ENCODE data around the gene MYOG.

The MYOG gene

GRCh38 chr1:203085528-203086406 is at the start of gene MYOG:
MYOG (minus strand) TSS chr1:203086012; CDS start chr1:203085961, 51 bp downstream.
- no peak for DNase-seq (ENCODE audit: low read depth)

- DNase-seq (ENCODE audit: low read depth): peak; percentile 95
Observed at GRCh38 chr1:203133970-203134725, 48.3 kb upstream of the MYOG start.

DNA sequence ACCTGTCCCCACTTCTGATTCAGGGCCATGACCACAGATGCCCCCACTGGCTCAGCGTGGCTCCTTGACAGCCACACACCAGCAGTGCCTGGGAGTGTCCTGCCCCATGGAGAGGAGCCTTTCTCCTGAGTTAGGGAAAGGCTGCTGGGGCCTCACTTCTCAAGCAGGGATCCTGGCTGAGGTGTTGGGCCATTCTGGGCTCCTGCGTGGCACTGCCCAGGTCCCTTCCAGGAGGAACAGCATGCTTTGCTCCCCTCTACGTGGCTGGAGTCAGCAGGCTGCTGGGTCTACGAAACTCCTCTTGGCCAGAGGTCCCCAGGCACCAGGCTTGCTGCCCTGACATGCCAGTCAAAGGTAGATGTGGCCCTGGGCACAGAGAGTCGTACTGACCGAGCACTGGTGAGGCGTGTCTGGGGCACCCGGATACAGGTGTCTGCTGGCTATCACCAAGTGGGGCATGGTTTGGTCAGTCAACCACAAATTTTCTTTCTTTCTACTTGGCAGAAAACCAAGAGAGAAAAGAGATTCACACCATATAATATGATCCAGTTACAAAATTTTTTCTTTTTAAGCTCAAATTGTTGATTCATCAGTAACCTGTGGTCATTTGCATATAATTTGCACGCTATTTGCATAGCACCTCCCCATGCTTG is 45.9 kb upstream of the MYOG start:
- no peak for DNase-seq (ENCODE audit: low read depth)

- no peak for DNase-seq (ENCODE audit: low read depth)
Observed at GRCh38 chr1:203130358-203130985, 44.7 kb upstream of the MYOG start.

DNA sequence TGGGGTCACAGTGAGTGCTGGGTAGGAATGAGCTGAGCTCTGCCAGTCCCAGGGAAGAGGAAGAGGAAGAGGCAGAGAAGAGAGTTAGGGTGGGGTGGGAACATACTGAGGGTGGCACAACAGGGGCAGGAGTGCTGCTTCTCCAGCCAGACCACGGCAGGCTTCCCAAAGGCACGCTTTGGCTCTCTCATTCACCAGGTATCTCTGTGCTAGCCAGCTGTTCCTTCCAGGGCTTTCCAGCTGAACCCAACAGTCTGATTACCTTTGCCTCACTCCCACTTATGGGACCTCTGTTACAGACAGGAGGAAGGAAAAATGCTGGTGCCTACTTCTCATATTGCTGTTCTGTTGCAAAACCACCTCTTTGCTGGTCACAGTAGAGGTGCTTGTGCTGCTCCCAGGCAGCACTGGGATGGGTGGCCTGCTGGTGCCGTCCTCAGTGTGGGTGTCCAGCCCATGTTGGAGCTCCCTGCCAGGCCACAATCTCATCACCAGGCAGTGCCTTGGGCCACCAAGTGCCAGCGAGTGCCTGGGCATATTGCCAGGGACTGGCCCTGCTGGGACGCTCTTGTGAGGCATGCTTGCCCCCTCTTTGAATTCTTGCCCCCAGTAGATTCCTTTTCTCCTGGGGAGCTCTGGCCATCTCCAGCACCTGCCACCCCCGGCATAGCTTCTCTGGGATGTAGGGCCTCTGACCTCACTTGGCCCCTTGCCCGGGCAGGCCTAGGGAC is 43.9 kb upstream of the MYOG start:
- DNase-seq (ENCODE audit: low read depth): no peak

DNA sequence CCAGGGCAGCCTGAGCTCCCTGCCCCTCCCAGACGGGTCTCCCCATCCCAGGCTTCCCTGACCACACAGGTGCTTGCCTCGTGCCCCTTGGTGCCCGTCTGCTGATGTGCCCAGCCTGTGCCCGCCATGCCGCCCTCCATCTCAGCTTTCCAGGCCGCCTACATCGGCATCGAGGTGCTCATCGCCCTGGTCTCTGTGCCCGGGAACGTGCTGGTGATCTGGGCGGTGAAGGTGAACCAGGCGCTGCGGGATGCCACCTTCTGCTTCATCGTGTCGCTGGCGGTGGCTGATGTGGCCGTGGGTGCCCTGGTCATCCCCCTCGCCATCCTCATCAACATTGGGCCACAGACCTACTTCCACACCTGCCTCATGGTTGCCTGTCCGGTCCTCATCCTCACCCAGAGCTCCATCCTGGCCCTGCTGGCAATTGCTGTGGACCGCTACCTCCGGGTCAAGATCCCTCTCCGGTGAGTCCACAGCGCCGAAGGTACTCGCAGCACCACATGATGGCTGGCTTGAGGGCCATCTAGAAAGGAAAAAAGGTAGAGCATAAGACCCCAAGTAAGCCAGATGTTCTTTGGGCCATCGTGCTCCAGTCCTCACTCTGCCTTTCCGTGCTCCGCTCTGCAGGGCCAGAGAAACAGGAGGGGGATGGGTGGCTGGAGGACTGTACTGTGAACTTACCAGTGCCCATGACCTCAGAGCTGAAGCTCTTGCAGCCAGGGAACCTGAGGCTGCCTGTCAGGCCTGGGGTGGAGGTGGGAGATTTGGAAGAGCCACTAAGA is 43.1 kb upstream of the MYOG start:
- no peak for DNase-seq (ENCODE audit: low read depth)

DNA sequence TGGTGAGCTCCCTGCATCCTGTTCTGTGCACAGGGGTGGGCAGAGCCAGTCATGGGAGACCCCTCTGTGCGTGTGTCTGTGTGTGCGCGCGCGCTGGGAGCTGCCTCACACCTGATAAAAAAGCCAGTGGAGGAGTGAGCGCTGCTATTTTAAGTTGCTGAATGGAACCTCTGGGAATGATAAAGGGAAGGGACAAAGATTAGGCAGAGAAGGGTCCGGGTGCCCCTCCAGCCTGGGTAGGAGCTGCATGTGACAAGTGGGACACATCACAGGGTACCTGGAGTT is 42.6 kb upstream of the MYOG start:
- no peak for DNase-seq (ENCODE audit: low read depth)

GRCh38 chr1:203127666-203128430 is 42.0 kb upstream of the MYOG start, which contains the start of gene ADORA1:
ADORA1 (plus strand) TSS chr1:203127726; CDS start chr1:203128842, 1,116 bp downstream.
- DNase-seq (ENCODE audit: low read depth): peak; percentile 51

DNA sequence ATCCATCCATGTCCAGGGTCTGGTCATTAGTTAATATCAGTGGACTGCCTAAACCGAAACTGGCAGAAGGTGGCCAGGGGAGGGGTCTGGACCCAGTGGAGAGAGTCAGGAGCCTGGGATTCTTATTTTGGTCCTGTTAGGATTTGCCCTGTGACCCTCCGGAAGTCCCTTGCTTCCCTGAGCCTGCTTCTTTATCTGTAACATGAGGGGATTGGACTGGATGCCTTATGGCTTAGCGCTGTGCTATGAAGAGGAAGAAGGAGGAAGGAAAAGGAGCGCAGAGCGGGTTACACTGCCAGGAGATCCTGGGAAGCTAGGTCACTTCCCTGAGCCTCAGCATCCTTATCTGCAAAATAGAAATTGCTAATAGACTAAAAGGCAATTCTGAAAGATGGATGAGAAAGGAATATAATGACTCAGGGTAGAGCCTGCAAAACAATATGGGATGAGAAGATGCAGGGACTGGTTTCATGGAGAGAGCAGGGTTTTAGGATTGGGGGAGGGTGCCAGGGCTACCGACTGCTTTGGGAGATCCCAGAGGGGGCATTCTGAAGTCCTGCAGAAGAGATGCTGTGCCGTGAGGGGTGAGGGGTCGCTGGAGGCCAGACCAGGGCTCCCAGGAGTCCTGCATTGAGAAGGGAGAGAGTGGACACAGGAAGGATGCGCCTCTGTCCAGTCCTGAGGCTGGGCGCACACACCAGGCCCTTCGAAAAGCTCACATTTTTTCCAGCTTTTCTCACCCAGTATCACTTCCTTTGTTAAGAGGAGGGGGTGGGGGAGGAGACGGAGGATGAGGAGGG is 41.3 kb upstream of the MYOG start:
- DNase-seq (ENCODE audit: low read depth): no peak

GRCh38 chr1:203126151-203126865 is 40.5 kb upstream of the MYOG start:
- DNase-seq (ENCODE audit: low read depth): peak; percentile 29

DNA sequence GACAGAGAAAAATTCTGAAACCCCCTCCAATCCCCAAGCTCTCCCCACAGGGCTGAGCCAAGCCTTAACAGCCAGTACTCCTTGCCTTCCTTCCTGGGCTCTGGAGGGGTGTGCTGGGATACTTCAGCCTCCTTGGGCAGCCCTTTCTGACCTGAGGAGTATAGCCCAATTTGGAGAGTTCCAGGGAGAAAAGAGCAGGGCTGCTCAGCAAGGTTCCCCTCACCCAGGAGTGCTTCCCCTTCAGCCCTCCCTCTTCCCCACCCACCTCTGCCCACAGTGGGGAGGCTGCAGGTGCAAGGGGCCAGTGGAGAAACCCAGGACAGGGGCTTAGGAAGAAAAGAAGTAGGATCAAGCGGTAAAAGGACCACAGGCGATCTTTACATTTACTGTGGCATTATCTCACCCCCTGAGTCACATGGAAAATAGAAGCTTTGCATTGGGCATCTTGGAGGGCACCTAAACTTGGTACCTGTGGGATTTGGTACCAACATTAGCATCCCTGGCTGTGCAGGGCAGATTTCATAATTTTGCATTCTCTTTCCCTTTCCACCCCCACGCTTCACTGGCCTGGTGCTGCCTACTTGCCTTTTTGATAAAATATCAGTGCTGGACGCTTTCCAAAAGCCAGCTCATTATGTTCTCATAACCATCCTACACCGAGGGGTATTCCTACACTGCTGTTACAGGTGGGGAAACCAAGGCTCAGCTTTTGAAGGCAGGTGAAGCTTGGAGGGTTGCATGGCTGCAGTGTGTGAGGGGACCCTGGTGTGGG is 38.9 kb upstream of the MYOG start:
- DNase-seq (ENCODE audit: low read depth): peak; percentile 74

DNA sequence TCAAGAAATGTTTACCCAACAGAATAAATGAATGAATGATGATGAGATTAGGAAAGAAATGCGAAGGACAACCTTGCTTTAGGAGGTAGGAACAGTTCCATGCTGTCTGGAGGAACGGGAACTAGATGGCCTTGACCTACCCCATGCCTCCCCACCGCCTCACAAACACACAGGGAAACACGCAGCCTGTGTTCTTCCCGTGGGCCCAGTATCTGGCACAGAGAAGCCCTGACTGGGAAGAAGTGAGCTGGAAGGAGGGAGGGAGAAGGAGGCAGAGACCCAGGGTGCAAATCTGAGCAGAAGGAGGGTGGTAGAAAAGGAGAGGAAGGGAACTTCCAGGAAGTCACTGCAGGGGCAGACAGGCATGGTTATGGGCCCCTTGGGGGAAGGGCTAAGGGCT is 38.2 kb upstream of the MYOG start:
- no peak for DNase-seq (ENCODE audit: low read depth)

- DNase-seq (ENCODE audit: low read depth): no peak
Observed at GRCh38 chr1:203122159-203122558, 36.3 kb upstream of the MYOG start.

DNA sequence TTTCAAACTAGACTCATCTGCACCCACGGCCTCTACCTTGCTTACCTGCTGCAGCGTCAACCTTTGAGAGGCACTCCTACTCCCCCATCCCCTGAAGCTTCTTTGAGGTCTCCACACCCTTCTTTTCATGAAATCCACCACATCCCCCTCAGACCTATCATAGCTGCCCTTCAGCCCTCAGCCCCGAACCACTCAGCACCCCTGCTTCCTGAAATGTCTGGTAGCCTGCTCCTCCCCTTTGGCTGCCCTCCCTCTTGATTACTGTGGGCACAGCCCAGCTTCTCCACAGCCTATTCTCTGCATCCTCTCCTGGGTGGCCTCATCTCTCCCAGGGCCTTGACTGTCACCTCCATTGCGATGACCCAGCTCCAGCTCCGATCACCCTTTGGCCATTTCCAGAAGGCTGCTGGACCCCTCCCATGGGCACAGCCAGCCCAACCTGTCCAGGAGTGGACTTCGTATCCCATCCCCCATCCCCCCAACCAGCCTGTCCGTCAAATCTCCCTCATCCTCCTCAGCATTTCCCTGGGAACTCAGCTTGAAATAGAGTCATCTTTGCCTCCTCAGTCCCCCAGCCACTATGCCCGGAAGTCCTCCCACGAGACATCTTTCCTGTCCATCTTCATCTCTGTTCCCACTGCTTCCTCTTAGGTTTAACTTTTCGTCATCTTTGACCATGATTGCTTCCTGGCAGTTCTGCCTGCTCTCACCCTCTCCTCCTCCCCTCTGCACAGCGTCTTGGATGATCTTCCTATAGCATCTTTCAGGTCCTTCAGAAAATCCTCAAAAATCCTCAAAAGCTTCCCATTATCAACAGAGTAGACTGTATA is 35.6 kb upstream of the MYOG start:
- no peak for DNase-seq (ENCODE audit: low read depth)

- no peak for DNase-seq (ENCODE audit: low read depth)
Observed at GRCh38 chr1:203120325-203121153, 34.7 kb upstream of the MYOG start.

All from amniotic epithelial cell (primary cell).